ENCODE data around the gene ARL2BP.

ARL2BP gene

GRCh38 chr16:57277586-57277985, 32.5 kb downstream of the ARL2BP start:
- ChIA-PET CTCF (interaction anchor here (0.7 to 1.1 kb wide), 2 partner anchors 141 to 185 kb away, joined by 3 read pairs; partner anchors contain the start of gene CPNE2), POLR2A (no interaction called here)
- no peak overlapping the region for H3K4me3 ChIP-seq (ENCODE audit: low read depth, low read length)
- TF ChIP-seq, protein P1, sequence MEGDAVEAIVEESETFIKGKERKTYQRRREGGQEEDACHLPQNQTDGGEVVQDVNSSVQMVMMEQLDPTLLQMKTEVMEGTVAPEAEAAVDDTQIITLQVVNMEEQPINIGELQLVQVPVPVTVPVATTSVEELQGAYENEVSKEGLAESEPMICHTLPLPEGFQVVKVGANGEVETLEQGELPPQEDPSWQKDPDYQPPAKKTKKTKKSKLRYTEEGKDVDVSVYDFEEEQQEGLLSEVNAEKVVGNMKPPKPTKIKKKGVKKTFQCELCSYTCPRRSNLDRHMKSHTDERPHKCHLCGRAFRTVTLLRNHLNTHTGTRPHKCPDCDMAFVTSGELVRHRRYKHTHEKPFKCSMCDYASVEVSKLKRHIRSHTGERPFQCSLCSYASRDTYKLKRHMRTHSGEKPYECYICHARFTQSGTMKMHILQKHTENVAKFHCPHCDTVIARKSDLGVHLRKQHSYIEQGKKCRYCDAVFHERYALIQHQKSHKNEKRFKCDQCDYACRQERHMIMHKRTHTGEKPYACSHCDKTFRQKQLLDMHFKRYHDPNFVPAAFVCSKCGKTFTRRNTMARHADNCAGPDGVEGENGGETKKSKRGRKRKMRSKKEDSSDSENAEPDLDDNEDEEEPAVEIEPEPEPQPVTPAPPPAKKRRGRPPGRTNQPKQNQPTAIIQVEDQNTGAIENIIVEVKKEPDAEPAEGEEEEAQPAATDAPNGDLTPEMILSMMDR (IDR thresholded peaks at IDR 0.05; ENCODE audit: insufficient read depth, low read length, missing control alignments): no peak
- no peak for DNase-seq (ENCODE audit: low read depth, low spot score)

DNA sequence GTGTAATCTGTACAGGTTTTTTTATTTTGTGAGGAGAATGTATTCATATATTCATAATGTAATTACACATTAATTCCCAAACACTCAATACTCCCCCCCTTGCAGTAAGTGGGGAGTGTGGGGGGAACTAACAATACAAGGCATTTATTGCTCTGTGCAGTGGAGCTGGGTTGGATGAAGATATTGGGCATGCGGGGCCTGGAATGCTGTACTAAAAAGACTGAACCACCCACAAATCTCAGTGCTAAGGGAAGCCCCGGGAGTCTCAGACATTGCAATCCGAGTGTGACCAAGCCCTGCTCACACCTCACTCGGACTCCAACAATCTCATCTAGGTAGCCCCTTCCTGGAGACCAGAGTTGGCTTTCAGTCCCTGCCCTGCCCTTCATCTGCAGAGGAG, 33.4 kb downstream of the ARL2BP start:
- POLR2A ChIA-PET: no interaction called here
- CTCF ChIA-PET: interaction anchor here (1.5 kb wide), 1 partner anchor 144 kb away, joined by 5 read pairs; no protein-coding TSS in a partner anchor
- no peak overlapping the region for H3K4me3 ChIP-seq (ENCODE audit: low read depth, low read length)
- TF ChIP-seq, protein P1 (IDR thresholded peaks at IDR 0.05; ENCODE audit: insufficient read depth, low read length, missing control alignments): no peak
- DNase-seq (ENCODE audit: low read depth, low spot score): no peak

DNA sequence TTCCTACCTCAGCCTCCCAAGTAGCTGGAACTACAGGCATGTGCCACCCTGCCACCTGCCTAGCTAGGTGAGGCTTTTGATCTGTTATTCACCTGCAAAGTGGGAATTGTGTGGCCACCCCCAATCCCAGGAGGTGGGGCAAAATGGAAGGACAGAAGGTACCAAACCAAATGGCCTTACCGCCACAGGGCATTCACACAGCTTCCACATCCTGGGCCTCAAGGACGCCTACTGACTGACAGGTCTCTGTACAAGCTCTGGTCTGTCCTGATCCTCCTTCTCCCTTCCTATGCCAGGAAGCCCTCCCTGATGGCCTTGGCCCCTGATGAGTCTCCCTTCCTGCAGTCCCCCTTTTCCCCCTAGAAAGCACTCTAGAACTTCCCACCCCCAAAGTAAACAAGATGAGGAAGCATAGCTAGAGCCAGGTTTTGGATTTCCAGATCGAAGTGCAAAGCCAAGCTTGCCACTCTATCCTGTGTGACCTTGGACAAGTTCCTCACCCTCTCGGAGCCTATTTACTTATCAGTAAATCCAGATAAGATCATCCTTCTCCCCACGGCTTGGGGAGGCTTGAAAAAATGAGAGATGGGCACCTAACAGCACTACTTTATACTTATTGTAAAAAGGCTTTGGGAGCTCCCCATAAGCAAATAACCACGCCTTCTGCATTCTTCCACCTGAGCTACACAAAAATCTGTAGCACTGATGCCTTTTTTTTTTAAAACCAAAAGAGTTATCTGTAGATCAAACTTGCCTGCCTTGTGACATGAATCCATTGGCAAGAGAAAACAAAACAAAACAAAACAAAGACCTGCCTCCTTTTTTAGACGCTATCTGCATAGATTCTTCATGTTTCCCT, 35.0 kb downstream of the ARL2BP start:
- no peak overlapping the region for H3K4me3 ChIP-seq (ENCODE audit: low read depth, low read length)
- no peak for DNase-seq (ENCODE audit: low read depth, low spot score)
- ChIA-PET CTCF (interaction anchor here (1.0 to 1.4 kb wide), 3 partner anchors 12 to 143 kb away, joined by 3 to 5 read pairs (median 3); no protein-coding TSS in a partner anchor), POLR2A (no interaction called here)
- TF ChIP-seq, protein P1 (IDR thresholded peaks at IDR 0.05; ENCODE audit: insufficient read depth, low read length, missing control alignments): no peak

DNA sequence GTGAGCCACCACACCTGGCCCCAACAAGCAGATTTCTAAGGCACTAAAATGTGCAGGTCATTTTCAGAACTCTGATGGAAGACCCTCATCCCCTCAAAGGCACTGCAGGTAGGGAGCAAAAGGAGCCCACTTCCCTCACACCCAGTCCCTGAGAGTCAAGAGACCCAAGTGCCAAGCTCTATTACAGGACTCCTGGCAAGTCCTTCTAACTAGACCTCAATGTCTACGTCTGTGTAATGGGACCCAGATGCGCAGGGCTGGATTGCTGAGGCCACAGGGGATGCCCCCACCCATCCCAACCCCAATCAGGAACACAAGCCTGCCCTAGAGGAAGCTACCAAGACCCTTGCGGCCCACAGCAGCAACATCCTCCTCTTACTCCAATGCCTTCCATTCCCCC, 36.7 kb downstream of the ARL2BP start:
- DNase-seq (ENCODE audit: low read depth, low spot score): no peak
- ChIA-PET CTCF (no interaction called here), POLR2A (no interaction called here)
- TF ChIP-seq, protein P1 (IDR thresholded peaks at IDR 0.05; ENCODE audit: insufficient read depth, low read length, missing control alignments): no peak
- no peak overlapping the region for H3K4me3 ChIP-seq (ENCODE audit: low read depth, low read length)

- ChIA-PET POLR2A (no interaction called here), CTCF (no interaction called here)
- DNase-seq (ENCODE audit: low read depth, low spot score): no peak
- TF ChIP-seq, protein P1 (IDR thresholded peaks at IDR 0.05; ENCODE audit: insufficient read depth, low read length, missing control alignments): no peak
- no peak overlapping the region for H3K4me3 ChIP-seq (ENCODE audit: low read depth, low read length)
Measured at GRCh38 chr16:57282510-57283213, 37.6 kb downstream of the ARL2BP start.
